Liver (tissue), 9 donors: ENCODE results near the gene ASB8. TPM values are rescaled to one million over a fixed set of nuclear protein-coding genes. Genes with fewer than 3 reads are reported as not detected.
"Not testable (repeated sequence)": the region's sequence is repeated elsewhere in the genome, so short reads cannot be mapped to it uniquely, and the experiment has no call there.

Source experiments
- DNase-seq: peaks from one replicate; pipeline ENCODE4 v3.0.0-alpha.2; 2017; ENCODE audit warnings: low spot score
- H3K27ac ChIP-seq, 2 donors: one replicate each; pipeline ENCODE4 v1.7.0; 2013; ENCODE audit warnings: inconsistent platforms in 2 of 2, low read length in 2 of 2, control low read depth in 1 of 2, low read depth in 1 of 2, mild to moderate bottlenecking in 1 of 2
- H3K27me3 ChIP-seq, 4 donors: one replicate each; pipeline versions ENCODE4 v1.6.1 to v1.7.0; 2013; ENCODE audit warnings: low read length in 3 of 4, inconsistent platforms in 1 of 4, mild to moderate bottlenecking in 1 of 4, moderate library complexity in 1 of 4; ENCODE audit not compliant: control insufficient read depth in 4 of 4, insufficient read depth in 4 of 4
- H3K36me3 ChIP-seq, 4 donors: one replicate each; pipeline versions ENCODE4 v1.6.1 to v1.7.0; 2013; ENCODE audit warnings: low read length in 3 of 4, mild to moderate bottlenecking in 3 of 4, low read depth in 1 of 4, moderate library complexity in 1 of 4; ENCODE audit not compliant: control insufficient read depth in 4 of 4, insufficient read depth in 3 of 4
- H3K4me1 ChIP-seq, 4 donors: one replicate each; pipeline versions ENCODE4 v1.6.1 to v1.7.0; 2013; ENCODE audit warnings: low read length in 3 of 4, mild to moderate bottlenecking in 3 of 4, moderate library complexity in 1 of 4; ENCODE audit not compliant: control insufficient read depth in 4 of 4, insufficient read depth in 4 of 4
- H3K4me3 ChIP-seq, 3 donors: one replicate each; pipeline versions ENCODE4 v1.6.1 to v1.7.0; 2013; ENCODE audit warnings: low read length in 3 of 3, control low read depth in 1 of 3, low read depth in 1 of 3, mild to moderate bottlenecking in 1 of 3
- H3K9ac ChIP-seq, 2 donors: one replicate each; pipeline ENCODE4 v1.7.0; 2013; ENCODE audit warnings: low read length in 2 of 2, mild to moderate bottlenecking in 2 of 2, moderate library complexity in 2 of 2, control low read depth in 1 of 2, low read depth in 1 of 2
- H3K9me3 ChIP-seq, 4 donors: one replicate each; pipeline versions ENCODE4 v1.6.1 to v1.7.0; 2013; ENCODE audit warnings: low read length in 3 of 4; ENCODE audit not compliant: control insufficient read depth in 4 of 4
- ATF3 ChIP-seq: IDR thresholded peaks from 2 replicates; pipeline ENCODE4 v1.6.1; 2016; ENCODE audit warnings: antibody characterized with exemption
- CTCF ChIP-seq: fragments of 150-350 bp; IDR thresholded peaks from 2 replicates; pipeline ENCODE4 v1.5.1; 2017; ENCODE audit warnings: improper control_type of control experiment, low read depth, low read length; ENCODE audit not compliant: missing input control
- EGR1 ChIP-seq, 2 donors: IDR thresholded peaks; 2 replicates each; pipeline ENCODE4 v1.6.1; 2016 to 2018; ENCODE audit warnings: antibody characterized with exemption in 2 of 2, low read depth in 2 of 2
- FOXA1 ChIP-seq: IDR thresholded peaks from 2 replicates; pipeline ENCODE4 v1.6.1; 2016; ENCODE audit warnings: antibody characterized with exemption
- FOXA2 ChIP-seq: IDR thresholded peaks from 2 replicates; pipeline ENCODE4 v1.6.1; 2016; ENCODE audit warnings: antibody characterized with exemption
- GABPA ChIP-seq, 2 donors: IDR thresholded peaks in 1 of 2; conservative IDR thresholded peaks in 1 of 2; 2 replicates each; pipeline ENCODE4 v1.6.1; 2016; ENCODE audit warnings: antibody characterized with exemption in 2 of 2, mild to moderate bottlenecking in 1 of 2, moderate library complexity in 1 of 2
- HNF4A ChIP-seq, 2 donors: conservative IDR thresholded peaks; 2 replicates each; pipeline ENCODE4 v1.6.1; 2016; ENCODE audit warnings: antibody characterized with exemption in 2 of 2, mild to moderate bottlenecking in 2 of 2
- HNF4G ChIP-seq: IDR thresholded peaks from 2 replicates; pipeline ENCODE4 v1.6.1; 2016; ENCODE audit warnings: antibody characterized with exemption
- JUND ChIP-seq, 2 donors: IDR thresholded peaks; 2 replicates each; pipeline ENCODE4 v1.6.1; 2016; ENCODE audit warnings: antibody characterized with exemption in 2 of 2
- MAX ChIP-seq: IDR thresholded peaks from 2 replicates; pipeline ENCODE4 v1.6.1; 2016; ENCODE audit warnings: antibody characterized with exemption
- NR2F2 ChIP-seq: IDR thresholded peaks from 2 replicates; pipeline ENCODE4 v1.6.1; 2016; ENCODE audit warnings: antibody characterized with exemption
- RAD21 ChIP-seq, 2 donors: IDR thresholded peaks; 2 replicates each; pipeline ENCODE4 v1.6.1; 2016; ENCODE audit warnings: antibody characterized with exemption in 2 of 2, mild to moderate bottlenecking in 2 of 2
- REST ChIP-seq: IDR thresholded peaks from 2 replicates; pipeline ENCODE4 v1.6.1; 2016; ENCODE audit warnings: antibody characterized with exemption, mild to moderate bottlenecking
- RXRA ChIP-seq, 2 donors: IDR thresholded peaks; 2 replicates each; pipeline ENCODE4 v1.6.1; 2017 to 2018; ENCODE audit warnings: antibody characterized with exemption in 2 of 2, mild to moderate bottlenecking in 1 of 2
- SP1 ChIP-seq: IDR thresholded peaks from 2 replicates; pipeline ENCODE4 v1.6.1; 2018; ENCODE audit warnings: antibody characterized with exemption, mild to moderate bottlenecking
- TAF1 ChIP-seq: conservative IDR thresholded peaks from 2 replicates; pipeline ENCODE4 v1.6.1; 2016; ENCODE audit warnings: antibody characterized with exemption, mild to moderate bottlenecking
- YY1 ChIP-seq: IDR thresholded peaks from 2 replicates; pipeline ENCODE4 v1.6.1; 2016; ENCODE audit warnings: antibody characterized with exemption, mild to moderate bottlenecking
- WGBS: extraction: QIAGEN DNeasy Blood & Tissue Kit; methylation state at CpG from one replicate; pipeline ENCODE4 v1.1.7; 2013; 5-methylcytosine and 5-hydroxymethylcytosine counted together
- polyA plus RNA-seq, 2 donors: library from polyadenylated mRNA; stranded (reverse) in 1 of 2; unstranded in 1 of 2; fragments of 200-250 nt in 1 of 2; fragments of >200 nt in 1 of 2; fragmentation: Nextera tagmentation in 1 of 2; extraction: Ambion mirVana in 1 of 2; gene quantifications; one replicate each; pipeline versions ENCODE4 v1.2.1 to v1.2.3, GENCODE V29; 2013 to 2015
- total RNA-seq, 2 donors: library from RNA; depleted of rRNA; stranded (reverse); fragments of >200 nt; gene quantifications; one replicate each; pipeline ENCODE4 v1.2.3, GENCODE V29; 2014
- TF ChIP-seq, protein P1 (sequence below): IDR thresholded peaks from 2 replicates; pipeline ENCODE4 v1.6.1; 2016; ENCODE audit warnings: antibody characterized with exemption
- donor health status: healthy.
- donor health status: healthy.
- donor health status: healthy.
- donor health status: healthy.
- donor health status: healthy.

Gene ASB8
- total and polyA plus RNA-seq, 4 donors, result 17.0 to 23.5 (median 18.2) TPM

GRCh38 chr12:48111312-48111693 lies 46.0 kb downstream of the ASB8 start:
- H3K4me3 ChIP-seq, H3K27me3 ChIP-seq, H3K4me1 ChIP-seq, H3K36me3 ChIP-seq, H3K9me3 ChIP-seq, DNase-seq, H3K9ac ChIP-seq, H3K27ac ChIP-seq: not testable (repeated sequence)
- 96% methylated on average over 5 of the region's 5 CpGs for WGBS

DNA sequence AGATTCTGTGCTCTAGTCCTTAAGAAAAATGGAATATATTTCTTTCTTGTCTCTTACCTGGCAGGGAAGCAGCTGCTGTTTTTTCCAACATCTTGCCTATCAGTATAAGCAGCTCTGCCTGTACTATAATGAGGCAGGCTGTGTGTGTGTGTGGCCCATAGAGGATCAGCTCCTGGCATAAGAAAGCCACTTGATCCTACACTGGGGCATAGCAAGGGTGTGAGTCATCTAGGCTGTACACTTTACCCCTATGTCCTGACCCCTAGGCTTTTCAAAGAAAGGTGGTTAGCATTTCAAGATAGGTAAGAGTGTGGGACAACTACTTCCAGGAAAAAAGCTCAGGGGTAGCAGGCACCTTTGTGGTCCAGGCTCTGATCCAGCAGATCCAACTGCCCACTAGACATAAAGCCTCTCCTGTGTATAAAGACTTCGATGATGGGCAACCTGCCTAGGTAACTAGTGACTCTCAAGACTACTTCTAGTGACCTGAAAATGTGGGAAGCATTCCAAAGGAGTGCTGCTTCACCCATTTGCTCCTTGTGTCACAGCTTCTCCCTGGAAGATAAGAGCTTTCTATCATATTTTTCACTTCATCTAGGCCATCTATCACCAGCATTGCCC lies 46.5 kb downstream of the ASB8 start:
- Histone ChIP-seq H3K27me3 (no peaks in the 10 kb centered on the region), H3K36me3 (no peaks in the 10 kb centered on the region), H3K4me3 (no peak overlapping the region), H3K9me3 (no peaks in the 10 kb centered on the region), H3K4me1 (peaks cover 0 to 8% (median 7%) of the 10 kb centered on the region in 4 donors), H3K27ac (no peak overlapping the region), H3K9ac (no peak overlapping the region)
- TF ChIP-seq GABPA (IDR thresholded peaks at IDR 0.05 in 1 of 2, conservative IDR thresholded peaks at IDR 0.05 in 1 of 2) (no peak), SP1 (no peak), YY1 (no peak), RAD21 (IDR thresholded peaks at IDR 0.05) (no peak), REST (no peak), CTCF (no peak), ATF3 (no peak), JUND (IDR thresholded peaks at IDR 0.05) (no peak), FOXA1 (no peak), HNF4A (conservative IDR thresholded peaks at IDR 0.05) (no peak), FOXA2 (no peak), MAX (no peak)
- WGBS, result 89% methylated on average over 1 of the region's 1 CpG
- DNase-seq, result no peak

DNA sequence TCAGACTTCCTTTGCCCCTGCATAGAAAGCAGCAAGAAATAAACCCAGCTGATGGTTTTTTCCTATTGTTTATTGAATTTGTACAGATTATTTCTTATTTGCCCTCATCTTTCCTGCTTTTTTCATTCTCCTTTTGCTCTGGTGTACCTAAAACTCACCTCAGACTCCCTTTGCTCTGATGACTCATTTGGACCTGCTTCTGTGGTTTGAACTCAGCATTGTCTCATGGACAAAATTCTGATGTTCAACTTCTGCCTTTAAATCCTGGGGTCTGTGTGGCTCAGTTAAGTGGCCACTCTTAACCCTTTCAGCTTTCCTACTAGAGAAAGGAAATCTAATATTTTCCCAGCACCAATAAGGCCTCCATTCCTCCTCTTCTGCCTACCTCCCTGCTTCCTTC lies 47.9 kb downstream of the ASB8 start:
- no peak overlapping the region for H3K27ac ChIP-seq
- peaks cover 0 to 16% (median 15%) of the 10 kb centered on the region in 4 donors for H3K4me1 ChIP-seq
- no peak for DNase-seq
- no peaks in the 10 kb centered on the region for H3K36me3 ChIP-seq
- no peaks in the 10 kb centered on the region for H3K9me3 ChIP-seq
- H3K4me3 ChIP-seq, result no peak overlapping the region
- TF ChIP-seq FOXA1 (no peak), HNF4A (conservative IDR thresholded peaks at IDR 0.05) (no peak), YY1 (no peak), MAX (no peak), RXRA (IDR thresholded peaks at IDR 0.05) (no peak), TAF1 (no peak), EGR1 (IDR thresholded peaks at IDR 0.05; ENCODE audit: low read depth in 2 of 2) (no peak), NR2F2 (no peak), CTCF (no peak), SP1 (no peak), HNF4G (no peak), JUND (IDR thresholded peaks at IDR 0.05) (no peak), RAD21 (IDR thresholded peaks at IDR 0.05) (no peak)
- TF ChIP-seq, protein P1, sequence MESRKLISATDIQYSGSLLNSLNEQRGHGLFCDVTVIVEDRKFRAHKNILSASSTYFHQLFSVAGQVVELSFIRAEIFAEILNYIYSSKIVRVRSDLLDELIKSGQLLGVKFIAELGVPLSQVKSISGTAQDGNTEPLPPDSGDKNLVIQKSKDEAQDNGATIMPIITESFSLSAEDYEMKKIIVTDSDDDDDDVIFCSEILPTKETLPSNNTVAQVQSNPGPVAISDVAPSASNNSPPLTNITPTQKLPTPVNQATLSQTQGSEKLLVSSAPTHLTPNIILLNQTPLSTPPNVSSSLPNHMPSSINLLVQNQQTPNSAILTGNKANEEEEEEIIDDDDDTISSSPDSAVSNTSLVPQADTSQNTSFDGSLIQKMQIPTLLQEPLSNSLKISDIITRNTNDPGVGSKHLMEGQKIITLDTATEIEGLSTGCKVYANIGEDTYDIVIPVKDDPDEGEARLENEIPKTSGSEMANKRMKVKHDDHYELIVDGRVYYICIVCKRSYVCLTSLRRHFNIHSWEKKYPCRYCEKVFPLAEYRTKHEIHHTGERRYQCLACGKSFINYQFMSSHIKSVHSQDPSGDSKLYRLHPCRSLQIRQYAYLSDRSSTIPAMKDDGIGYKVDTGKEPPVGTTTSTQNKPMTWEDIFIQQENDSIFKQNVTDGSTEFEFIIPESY, result no peak
- no peak overlapping the region for H3K9ac ChIP-seq
- no peaks in the 10 kb centered on the region for H3K27me3 ChIP-seq
